Measurements from ENCODE around the gene REC8. TPM values are rescaled to one million over a fixed set of nuclear protein-coding genes. Genes with fewer than 3 reads are reported as not detected.

REC8 gene
- total RNA-seq, 1 donor from 2014 or later, result 35.3 TPM

DNA sequence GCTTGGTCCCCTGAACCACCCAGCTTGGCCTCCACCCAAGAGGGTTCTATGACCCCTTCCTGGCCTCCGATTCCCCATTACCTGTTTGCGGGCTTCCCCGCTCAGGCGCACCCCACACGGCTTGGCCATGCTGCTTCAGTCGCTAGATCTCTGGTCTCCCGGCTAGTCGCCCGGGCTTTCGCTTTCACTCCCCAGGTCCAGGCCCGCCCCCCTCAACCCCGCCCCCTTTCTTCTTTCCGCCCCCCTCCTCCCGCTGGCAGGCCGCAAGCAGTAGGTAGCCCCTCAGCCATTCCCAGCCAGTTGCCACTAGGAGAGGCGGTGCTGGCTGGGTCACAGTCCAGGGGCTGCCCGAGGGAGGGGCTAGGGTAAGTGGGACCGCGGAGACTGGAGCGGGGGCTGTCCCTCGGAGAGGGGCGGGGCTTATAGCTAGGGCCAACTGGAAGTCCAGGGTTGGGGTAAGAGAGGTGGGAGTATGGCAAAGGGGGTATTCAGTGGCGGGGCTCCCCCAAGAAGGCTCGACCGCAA, 25.4 kb upstream of the REC8 start, which contains the start of gene PSME2:
Gene PSME2, minus strand, starts transcription at position 158 of the 525 bp plus-strand sequence. Its CDS starts 29 bp downstream, at position 129.
- peaks cover 73% of the 10 kb centered on the region for H3K36me3 Mint-ChIP-seq (ENCODE audit: low read depth)
- peak within 1 kb of the TSS; percentile 94 for H3K27ac Mint-ChIP-seq
- peak; percentile 74 for ATAC-seq (ENCODE audit: low read depth)
- intact Hi-C loops (cut with micrococcal nuclease), result loop anchor here (1.0 to 2.0 kb wide), 6 partner anchors 10 to 826 kb away; partner anchors contain the start of genes GMPR2, IPO4, NEDD8 and PABPN1
- H3K9me3 Mint-ChIP-seq, result no peaks in the 10 kb centered on the region
- H3K4me3 Mint-ChIP-seq, result peak within 1 kb of the TSS; percentile 97
- peaks cover 58% of the 10 kb centered on the region for H3K4me1 Mint-ChIP-seq
- no peaks in the 10 kb centered on the region for H3K27me3 Mint-ChIP-seq
- peak; percentile 84 for DNase-seq
- ChIA-PET CTCF (interaction anchor here (0.9 to 4.2 kb wide), 6 partner anchors 10 to 285 kb away, joined by 3 to 45 read pairs (median 11); partner anchors contain the start of genes DCAF11, IRF9, PCK2 and PSME1), POLR2A (interaction anchor here (0.6 to 4.6 kb wide), 35 partner anchors 9 to 579 kb away, joined by 3 to 94 read pairs (median 5); partner anchors contain the start of genes AP1G2, CARMIL3, CBLN3 and CHMP4A)
- TF ChIP-seq, protein P1, sequence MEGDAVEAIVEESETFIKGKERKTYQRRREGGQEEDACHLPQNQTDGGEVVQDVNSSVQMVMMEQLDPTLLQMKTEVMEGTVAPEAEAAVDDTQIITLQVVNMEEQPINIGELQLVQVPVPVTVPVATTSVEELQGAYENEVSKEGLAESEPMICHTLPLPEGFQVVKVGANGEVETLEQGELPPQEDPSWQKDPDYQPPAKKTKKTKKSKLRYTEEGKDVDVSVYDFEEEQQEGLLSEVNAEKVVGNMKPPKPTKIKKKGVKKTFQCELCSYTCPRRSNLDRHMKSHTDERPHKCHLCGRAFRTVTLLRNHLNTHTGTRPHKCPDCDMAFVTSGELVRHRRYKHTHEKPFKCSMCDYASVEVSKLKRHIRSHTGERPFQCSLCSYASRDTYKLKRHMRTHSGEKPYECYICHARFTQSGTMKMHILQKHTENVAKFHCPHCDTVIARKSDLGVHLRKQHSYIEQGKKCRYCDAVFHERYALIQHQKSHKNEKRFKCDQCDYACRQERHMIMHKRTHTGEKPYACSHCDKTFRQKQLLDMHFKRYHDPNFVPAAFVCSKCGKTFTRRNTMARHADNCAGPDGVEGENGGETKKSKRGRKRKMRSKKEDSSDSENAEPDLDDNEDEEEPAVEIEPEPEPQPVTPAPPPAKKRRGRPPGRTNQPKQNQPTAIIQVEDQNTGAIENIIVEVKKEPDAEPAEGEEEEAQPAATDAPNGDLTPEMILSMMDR (IDR thresholded peaks at IDR 0.05), result no peak

DNA sequence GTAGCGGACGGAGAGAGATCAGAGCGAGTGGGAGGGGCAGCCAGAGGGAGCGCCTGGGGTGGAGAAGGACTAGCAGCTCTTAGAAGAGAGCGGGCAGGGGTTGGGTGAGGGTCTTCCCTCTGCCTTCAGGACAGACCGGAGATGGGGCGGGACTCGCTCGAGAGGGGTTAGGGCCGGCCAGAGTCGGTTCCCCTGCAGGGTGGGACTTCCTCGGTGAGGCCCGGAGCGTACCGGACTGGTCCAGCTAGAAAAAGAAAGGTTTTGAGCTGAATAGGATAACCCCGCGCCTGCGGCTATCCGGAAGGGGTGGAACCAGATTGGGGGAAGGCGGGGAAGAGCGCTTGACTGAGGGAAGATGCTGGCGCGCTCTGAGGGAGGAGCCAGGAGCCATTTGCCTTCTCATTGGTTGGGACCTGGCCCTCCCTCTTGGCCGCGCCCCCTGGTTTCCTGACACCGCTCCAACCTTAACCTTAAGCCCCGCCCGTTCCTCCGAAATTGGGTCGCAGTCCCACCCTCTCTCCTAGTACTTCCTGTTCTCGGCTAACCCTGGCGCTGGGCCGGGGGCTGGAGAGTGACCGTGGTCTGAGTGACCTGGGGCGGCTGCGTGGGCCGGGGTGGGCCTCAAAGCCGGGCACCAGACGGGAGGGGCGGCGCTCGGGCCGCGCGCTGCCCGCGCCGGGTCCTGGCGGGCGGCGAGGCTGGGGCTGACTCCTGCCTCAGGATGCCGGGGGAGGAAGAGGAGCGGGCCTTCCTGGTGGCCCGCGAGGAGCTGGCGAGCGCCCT, 24.7 kb upstream of the REC8 start, which contains the start of gene RNF31:
Gene RNF31, plus strand, starts transcription at position 521 of the 783 bp plus-strand sequence. Its CDS starts 201 bp downstream, at position 722.
- TF ChIP-seq, protein P1 (IDR thresholded peaks at IDR 0.05), result no peak
- ChIA-PET CTCF (interaction anchor here (0.9 to 4.2 kb wide), 6 partner anchors 11 to 284 kb away, joined by 3 to 45 read pairs (median 11); partner anchors contain the start of genes DCAF11, IRF9, PCK2 and PSME1), POLR2A (interaction anchor here (0.6 to 4.6 kb wide), 32 partner anchors 8 to 580 kb away, joined by 3 to 94 read pairs (median 5); partner anchors contain the start of genes AP1G2, CARMIL3, CBLN3 and CHMP4A)
- Mint-ChIP-seq H3K4me1 (peaks cover 51% of the 10 kb centered on the region), H3K27ac (peak within 1 kb of the TSS; percentile 94), H3K36me3 (ENCODE audit: low read depth) (peaks cover 73% of the 10 kb centered on the region), H3K27me3 (no peaks in the 10 kb centered on the region), H3K9me3 (no peaks in the 10 kb centered on the region), H3K4me3 (peak within 1 kb of the TSS; percentile 97)
- intact Hi-C loops (cut with micrococcal nuclease), result loop anchor here (1.0 to 2.0 kb wide), 13 partner anchors 11 to 826 kb away; partner anchors contain the start of genes CHMP4A, DCAF11, GMPR2 and IPO4
- ATAC-seq (ENCODE audit: low read depth) (peak; percentile 85), DNase-seq (peak; percentile 91)

- peaks cover 48% of the 10 kb centered on the region for H3K4me1 Mint-ChIP-seq
- H3K4me3 Mint-ChIP-seq, result peak overlapping the region; percentile 97
- ATAC-seq (ENCODE audit: low read depth) (no peak), DNase-seq (no peak)
- peaks cover 72% of the 10 kb centered on the region for H3K36me3 Mint-ChIP-seq (ENCODE audit: low read depth)
- ChIA-PET POLR2A (interaction anchor here (0.7 to 4.6 kb wide), 12 partner anchors 11 to 218 kb away, joined by 4 to 94 read pairs (median 20); partner anchors contain the start of genes CHMP4A, DCAF11, IPO4 and IRF9), CTCF (interaction anchor here (3.9 to 4.2 kb wide), 2 partner anchors 13 to 39 kb away, joined by 28 to 45 read pairs; partner anchors contain the start of gene IRF9)
- TF ChIP-seq, protein P1 (IDR thresholded peaks at IDR 0.05), result no peak
- peak overlapping the region; percentile 46 for H3K27ac Mint-ChIP-seq
- H3K27me3 Mint-ChIP-seq, result no peaks in the 10 kb centered on the region
- no peaks in the 10 kb centered on the region for H3K9me3 Mint-ChIP-seq
- intact Hi-C loops (cut with micrococcal nuclease), result loop anchor here (1.0 to 2.0 kb wide), 10 partner anchors 13 to 827 kb away; partner anchors contain the start of genes CHMP4A, DCAF11, IPO4 and IRF9
Observed at GRCh38 chr14:24147761-24148428, 24.0 kb upstream of the REC8 start.

- no peaks in the 10 kb centered on the region for H3K9me3 Mint-ChIP-seq
- peak overlapping the region; percentile 97 for H3K4me3 Mint-ChIP-seq
- POLR2A ChIA-PET, result interaction anchor here (0.9 to 4.6 kb wide), 8 partner anchors 8 to 55 kb away, joined by 3 to 94 read pairs (median 11); partner anchors contain the start of genes DCAF11, EMC9, IRF9 and NRL
- H3K27me3 Mint-ChIP-seq, result no peaks in the 10 kb centered on the region
- TF ChIP-seq, protein P1 (IDR thresholded peaks at IDR 0.05), result no peak
- DNase-seq (no peak), ATAC-seq (ENCODE audit: low read depth) (no peak)
- CTCF ChIA-PET, result interaction anchor here (3.2 to 4.2 kb wide), 2 partner anchors 11 to 40 kb away, joined by 21 to 28 read pairs; partner anchors contain the start of gene IRF9
- H3K36me3 Mint-ChIP-seq (ENCODE audit: low read depth), result peaks cover 63% of the 10 kb centered on the region
- no peak overlapping the region for H3K27ac Mint-ChIP-seq
- H3K4me1 Mint-ChIP-seq, result peaks cover 38% of the 10 kb centered on the region
- intact Hi-C loops (cut with micrococcal nuclease), result no loop called here
Observed at GRCh38 chr14:24149302-24149969, 22.4 kb upstream of the REC8 start.

Measured in activated B cell treated with CpG ODN at 0.5 μM for 24 hours (primary cell).